NB4 (cell line): Measurements from ENCODE around the gene PLCXD1.

Experiments used
- MYC ChIP-seq: IDR thresholded peaks from 2 replicates; pipeline ENCODE4 v1.6.1; 2011; ENCODE audit warnings: low read depth, low read length
- POLR2A ChIP-seq: IDR thresholded peaks from 2 replicates; pipeline ENCODE4 v1.6.1; 2011; ENCODE audit warnings: mild to moderate bottlenecking; ENCODE audit not compliant: insufficient read length; ENCODE audit errors: extremely low read depth
- TF ChIP-seq, protein P1 (sequence below): IDR thresholded peaks from one replicate; pipeline ENCODE4 v1.5.1; 2012; ENCODE audit warnings: low read depth, low read length

DNA sequence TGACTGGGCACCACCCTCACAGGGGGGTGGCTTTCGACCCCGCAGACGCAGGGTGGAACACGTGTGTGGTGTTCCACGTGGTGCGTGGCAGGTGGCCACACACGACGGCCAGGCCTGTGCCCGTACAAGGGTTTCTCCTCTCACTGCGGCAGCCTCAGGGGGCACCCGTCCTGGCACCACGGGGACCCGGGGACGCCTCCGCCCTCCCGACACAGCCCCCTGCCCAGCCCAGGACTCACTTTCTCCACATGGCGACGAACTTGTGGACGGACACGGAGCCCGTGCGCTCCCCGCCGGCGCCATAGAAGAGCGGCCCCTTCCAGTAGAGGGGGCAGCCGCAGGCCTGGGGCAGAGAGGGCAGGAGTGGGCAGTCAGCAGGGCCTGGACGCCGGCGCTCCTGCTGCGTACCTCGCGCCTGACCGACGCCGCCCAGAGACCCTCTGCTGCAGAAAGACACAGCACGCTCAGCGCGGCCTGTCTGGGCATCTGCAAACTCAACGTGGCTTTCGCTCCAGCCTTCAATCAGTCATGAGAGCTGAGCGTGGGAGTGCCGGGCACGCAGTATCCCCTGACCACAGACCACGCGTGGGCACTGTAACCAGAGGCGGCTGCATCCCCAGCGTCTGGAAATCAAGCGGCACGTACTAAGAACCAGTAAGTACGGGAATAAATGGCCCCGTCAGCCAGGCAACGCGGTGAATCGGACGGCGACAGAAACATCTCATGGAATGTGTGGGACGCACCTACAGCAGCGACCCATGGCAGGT lies 66.4 kb downstream of the PLCXD1 start:
- TF ChIP-seq POLR2A (no peak), MYC (no peak)
- TF ChIP-seq, protein P1, sequence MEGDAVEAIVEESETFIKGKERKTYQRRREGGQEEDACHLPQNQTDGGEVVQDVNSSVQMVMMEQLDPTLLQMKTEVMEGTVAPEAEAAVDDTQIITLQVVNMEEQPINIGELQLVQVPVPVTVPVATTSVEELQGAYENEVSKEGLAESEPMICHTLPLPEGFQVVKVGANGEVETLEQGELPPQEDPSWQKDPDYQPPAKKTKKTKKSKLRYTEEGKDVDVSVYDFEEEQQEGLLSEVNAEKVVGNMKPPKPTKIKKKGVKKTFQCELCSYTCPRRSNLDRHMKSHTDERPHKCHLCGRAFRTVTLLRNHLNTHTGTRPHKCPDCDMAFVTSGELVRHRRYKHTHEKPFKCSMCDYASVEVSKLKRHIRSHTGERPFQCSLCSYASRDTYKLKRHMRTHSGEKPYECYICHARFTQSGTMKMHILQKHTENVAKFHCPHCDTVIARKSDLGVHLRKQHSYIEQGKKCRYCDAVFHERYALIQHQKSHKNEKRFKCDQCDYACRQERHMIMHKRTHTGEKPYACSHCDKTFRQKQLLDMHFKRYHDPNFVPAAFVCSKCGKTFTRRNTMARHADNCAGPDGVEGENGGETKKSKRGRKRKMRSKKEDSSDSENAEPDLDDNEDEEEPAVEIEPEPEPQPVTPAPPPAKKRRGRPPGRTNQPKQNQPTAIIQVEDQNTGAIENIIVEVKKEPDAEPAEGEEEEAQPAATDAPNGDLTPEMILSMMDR = no peak
